GM13977 (cell line): ENCODE data around the gene TTYH1.

ENCODE experiments used
- DNase-seq: peaks from one replicate; pipeline ENCODE4 v3.0.0; 2012; ENCODE audit warnings: low spot score
- in situ Hi-C: fragments of 300-500 bp; cut with MboI; formaldehyde crosslinking; loops from one replicate; pipeline ENCODE4 v1.12.0; 2022; ENCODE audit warnings: low sequenced_read_pairs, low pct_unique_long_range_greater_than_20kb, mixed read lengths, inconsistent platforms; ENCODE audit not compliant: unreplicated experiment
- TF ChIP-seq, protein P1 (sequence below): IDR thresholded peaks from 2 replicates; pipeline ENCODE4 v1.5.1; 2012; ENCODE audit warnings: mild to moderate bottlenecking, control low read depth; ENCODE audit not compliant: insufficient read depth; ENCODE audit errors: extremely low read depth, missing control alignments

The TTYH1 gene

GRCh38 chr19:54434112-54434872 is 19.0 kb downstream of the TTYH1 start:
- TF ChIP-seq, protein P1, sequence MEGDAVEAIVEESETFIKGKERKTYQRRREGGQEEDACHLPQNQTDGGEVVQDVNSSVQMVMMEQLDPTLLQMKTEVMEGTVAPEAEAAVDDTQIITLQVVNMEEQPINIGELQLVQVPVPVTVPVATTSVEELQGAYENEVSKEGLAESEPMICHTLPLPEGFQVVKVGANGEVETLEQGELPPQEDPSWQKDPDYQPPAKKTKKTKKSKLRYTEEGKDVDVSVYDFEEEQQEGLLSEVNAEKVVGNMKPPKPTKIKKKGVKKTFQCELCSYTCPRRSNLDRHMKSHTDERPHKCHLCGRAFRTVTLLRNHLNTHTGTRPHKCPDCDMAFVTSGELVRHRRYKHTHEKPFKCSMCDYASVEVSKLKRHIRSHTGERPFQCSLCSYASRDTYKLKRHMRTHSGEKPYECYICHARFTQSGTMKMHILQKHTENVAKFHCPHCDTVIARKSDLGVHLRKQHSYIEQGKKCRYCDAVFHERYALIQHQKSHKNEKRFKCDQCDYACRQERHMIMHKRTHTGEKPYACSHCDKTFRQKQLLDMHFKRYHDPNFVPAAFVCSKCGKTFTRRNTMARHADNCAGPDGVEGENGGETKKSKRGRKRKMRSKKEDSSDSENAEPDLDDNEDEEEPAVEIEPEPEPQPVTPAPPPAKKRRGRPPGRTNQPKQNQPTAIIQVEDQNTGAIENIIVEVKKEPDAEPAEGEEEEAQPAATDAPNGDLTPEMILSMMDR, result no peak
- in situ Hi-C loops, result no loop called here

DNA sequence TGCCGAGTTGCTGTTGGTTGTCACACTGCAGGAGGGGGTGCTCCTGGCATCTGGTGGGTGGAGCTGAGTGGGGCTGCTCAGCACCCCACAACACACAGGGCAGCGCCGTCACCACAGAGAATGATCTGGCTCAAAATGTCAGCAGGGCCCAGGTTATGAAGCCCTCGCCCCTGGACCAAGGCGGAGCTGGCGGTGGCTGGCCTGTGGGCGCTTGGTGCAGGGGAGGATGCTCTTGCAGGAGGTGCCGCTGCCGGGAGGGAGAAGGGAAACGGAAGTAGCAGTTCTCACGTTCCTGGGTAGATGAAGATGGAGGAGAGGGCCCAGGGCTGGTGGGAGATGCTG is 19.6 kb downstream of the TTYH1 start:
- in situ Hi-C loops, result no loop called here
- DNase-seq, result no peak
- TF ChIP-seq, protein P1, result no peak

More at GRCh38 chr19:54434112-54434872, 19.0 kb downstream of the TTYH1 start:
- DNase-seq, result no peak

DNA sequence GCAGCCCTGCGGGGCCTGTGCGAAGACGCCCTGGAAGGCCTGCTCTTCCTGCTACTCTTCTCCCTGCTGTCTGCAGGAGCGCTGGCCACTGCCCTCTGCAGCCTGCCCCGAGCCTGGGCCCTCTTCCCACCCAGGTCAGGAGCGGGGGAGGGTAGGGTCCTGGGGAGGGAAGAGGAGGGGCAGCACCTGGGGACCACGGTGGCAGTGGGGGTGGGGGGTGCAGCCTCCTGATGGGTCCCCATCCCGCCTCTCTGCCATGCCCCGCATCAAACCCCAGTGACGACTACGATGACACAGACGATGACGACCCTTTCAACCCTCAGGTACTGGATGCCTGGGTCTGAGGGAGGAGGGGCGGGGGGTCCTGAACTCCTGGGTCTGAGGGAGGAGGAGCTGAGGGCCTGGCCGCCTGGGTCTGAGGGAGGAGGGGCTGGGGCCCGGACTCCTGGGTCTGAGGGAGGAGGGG is 20.3 kb downstream of the TTYH1 start:
- DNase-seq, result no peak
- in situ Hi-C loops, result no loop called here
- TF ChIP-seq, protein P1, result no peak

DNA sequence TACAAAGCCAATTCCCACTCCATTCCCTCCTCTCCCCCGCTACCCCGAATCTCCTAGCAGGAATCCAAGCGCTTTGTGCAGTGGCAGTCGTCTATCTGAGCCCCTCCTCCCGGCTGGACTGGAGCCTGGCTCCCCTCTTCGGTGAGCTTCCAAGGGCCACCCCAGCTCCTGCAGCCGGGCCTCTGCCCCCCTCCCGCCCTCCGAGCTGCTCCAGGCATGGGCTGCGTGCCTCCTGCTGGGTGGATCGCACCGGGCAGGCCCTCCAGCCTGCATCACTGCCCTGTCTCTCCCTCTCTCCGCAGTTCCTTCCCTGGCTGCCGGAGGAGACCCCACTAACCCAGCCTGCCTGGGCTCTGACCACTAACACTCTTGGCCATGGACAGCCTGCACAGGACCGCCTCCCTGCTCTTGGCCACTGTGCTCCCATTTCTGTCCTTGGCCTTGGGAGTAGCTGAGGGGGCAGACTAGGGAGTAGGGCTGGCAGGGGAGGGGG is 20.8 kb downstream of the TTYH1 start:
- in situ Hi-C loops, result no loop called here
- no peak for DNase-seq
- TF ChIP-seq, protein P1, result no peak

DNA sequence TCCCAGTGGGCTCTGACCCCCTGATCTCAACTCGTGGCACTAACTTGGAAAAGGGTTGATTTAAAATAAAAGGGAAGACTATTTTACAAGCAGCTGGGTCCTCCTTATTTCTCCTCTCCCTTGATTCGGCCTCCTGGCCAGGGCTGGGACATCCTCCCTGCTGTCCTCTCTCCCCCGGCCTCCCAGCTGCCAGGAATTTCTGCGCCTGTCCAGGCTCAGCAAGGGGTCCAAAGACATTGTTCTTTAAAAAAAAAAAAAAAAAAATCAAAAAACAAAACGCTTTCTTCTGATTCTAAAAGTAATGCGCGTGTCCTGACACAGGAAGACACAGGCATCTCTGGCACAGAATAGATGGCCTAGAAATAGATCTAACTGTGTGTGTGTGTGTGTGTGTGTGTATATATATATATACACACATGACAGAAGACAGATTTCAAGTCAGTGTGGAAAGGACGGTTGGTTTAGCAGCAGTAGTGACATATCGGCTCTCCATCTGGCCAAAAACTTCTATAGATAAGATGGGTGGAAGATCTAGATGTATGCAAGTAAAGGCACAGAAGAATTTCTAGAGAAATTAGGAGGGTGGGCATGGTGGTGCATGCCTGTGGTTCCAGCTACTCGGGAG is 21.5 kb downstream of the TTYH1 start:
- no peak for DNase-seq
- in situ Hi-C loops, result no loop called here
- TF ChIP-seq, protein P1, result no peak

DNA sequence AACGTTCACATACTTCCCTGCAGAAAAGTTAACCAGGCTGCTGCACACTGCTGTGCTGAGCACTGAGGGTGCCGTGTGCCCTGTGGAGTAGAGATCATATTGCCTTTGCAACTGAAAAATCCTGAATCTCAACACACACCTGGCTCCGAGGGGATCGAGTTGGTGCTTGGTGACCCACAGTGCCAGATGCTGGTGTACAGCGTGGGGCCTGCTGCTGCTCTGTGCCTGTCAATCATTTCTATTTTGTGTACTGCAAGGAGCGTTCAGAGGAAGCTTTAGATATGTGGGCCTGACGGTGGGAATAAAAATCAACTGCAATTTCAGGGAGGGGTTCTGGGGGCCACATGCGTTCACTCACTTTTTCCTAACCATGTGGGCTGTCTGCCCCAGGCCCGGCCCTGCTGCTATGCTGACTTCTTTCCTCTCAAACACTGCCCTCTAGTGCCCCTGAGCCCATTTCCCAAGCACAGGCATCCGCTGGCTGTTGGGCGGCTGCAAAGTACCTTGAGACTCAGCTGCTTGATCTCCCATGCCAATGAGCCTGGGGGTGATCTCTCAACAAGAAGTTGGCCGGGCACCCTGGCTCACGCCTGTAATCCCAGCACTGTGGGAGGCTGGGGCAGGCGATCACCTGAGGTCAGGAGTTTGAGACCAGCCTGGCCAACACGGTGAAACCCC is 24.0 kb downstream of the TTYH1 start:
- in situ Hi-C loops, result no loop called here
- no peak for DNase-seq
- TF ChIP-seq, protein P1, result peak; percentile 57
